NOMO-1 (cell line): Measurements from ENCODE around the gene RBM18.
A peak's percentile ranks its signal among the peaks of the same experiment; 100 is the strongest.

Experiments used
- DNase-seq, 2 experiments: peaks; one replicate each; lab custom pipeline; 2025; ENCODE audit not compliant: unreplicated experiment in 2 of 2; lab: John Stamatoyannopoulos, UW

The RBM18 gene

DNA sequence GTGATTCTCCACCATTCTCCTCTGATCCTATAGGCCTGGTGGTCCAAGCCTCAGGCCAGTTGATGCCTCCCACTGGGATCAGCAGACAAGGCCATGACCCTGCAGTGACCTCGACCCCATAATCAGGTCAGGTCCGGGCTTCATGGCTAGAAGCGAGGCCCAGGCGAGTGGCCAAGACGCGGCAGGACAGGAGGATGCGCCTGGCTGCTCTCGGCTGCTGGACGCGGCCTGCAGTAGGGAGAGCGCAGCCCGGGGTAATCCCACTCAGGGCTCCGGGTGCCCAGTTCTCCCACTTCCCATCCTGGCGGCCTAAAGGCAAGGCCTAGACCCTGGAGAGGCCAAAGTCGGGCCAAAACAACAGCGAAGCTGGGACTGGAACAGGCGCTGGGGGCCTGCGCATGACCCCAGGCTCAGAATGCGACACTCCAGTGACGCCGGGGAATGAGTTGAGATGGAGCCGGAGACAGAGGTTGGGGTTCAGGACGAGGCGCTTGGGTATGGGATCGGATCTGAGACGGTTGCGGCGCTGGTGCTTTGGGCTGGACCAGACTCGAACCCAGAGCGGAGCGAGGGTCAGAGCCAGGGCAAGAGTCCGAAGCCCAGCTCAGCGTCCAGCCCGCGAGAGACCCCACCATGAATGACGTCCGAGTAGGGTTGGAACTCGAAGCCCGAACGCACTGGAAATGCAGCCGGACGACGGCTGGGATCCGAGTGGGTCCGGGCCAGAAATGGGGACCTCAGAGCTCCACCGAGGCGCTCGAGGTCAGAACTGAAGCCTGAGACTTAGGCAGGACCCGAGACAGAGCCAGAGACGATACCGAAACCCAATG, 39.1 kb downstream of the RBM18 start:
- DNase-seq, result no peak

DNA sequence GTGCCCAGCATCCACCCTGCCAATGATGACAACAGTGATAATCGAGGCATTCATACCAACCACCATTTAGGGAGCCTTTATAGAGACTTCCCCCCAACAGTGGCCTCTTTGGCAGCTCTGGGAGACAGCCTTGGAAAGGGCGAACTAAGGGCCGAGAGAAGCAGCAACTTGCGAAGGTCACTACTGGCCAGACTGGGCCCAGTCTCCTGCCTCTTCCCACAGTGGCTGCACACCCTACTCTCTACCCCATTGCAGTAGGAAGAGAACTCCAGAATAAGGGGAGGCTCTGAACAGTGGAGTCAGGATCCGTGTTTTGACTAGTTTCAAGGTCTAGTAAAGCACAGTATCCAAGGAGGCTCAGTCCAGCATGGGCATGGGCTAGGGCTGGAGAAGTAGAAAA, 41.2 kb downstream of the RBM18 start:
- no peak for DNase-seq

DNA sequence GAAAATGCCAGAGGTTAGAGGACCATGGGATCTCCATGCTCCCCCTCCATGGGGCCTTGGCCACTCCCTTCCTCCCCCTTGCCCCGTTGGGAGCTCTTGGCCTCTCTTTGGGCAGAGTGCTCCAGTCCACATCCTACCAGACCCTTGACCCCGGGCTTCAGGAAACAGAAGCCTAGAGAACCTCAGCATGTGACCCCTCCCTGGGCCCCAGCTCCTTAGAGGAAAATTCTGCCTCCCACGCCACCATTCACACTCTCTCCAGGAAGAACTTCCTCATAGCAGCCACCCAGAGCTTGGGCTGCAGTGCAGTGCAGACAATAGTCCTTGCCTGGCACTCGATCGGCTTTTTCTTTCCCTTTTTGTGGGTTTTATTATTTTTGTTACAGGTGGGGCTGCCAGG, 41.8 kb downstream of the RBM18 start:
- DNase-seq, result no peak

DNA sequence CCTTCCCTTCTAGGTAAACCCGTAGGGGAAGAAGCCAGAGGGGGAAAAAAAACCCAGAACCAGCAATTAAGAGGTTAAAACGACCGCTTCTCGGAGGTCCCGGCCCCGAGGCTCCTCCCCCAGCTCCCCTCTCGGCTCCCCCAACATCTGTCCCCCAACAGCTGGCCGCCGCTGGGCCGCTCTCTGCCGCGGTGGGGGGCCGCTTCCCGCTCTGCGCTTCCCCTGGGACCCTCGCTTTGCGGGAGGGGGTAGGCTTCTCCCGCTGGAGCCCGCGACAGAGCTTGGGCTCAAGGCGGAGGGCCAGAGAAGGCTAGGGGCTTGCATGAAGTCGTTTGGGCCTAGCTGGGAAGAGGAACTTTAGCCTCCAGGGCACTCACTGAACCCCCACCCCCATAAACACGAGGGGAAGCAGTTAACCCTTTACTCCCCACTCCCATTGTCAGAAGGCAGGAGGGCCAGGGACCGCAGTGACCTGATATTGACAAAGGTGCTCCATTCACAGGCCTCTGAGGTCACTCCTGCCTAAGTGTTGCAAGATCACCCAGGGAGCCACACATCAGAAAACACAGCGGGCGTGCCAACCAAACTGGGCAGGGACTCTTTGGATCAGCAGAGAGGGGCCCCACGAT, 43.3 kb downstream of the RBM18 start:
- DNase-seq, result no peak

DNA sequence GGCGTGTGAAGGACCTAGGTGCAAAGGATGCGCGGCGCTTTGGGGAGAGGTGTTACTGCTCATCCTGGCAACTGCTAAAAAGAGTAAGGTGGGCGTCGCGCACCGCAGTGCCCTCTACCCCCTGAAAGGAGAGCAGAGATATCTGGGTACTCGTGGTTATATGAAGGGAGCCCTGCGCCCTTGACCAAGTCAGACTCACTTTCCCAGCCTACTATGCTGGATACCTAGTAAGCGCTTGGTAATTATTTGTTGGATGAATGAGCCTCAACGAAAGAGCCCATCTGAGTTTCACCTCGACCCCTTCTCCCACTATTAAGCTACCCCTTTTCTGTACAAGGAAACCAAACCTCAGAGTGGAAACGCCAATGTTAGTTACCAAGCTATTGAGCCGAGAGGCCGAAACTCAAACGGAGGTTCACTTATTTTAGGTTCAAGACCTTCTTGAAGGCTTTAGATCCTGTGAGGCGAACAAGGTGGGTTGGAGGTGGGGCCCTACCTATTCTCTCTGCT, 43.9 kb downstream of the RBM18 start:
- DNase-seq, result no peak

DNA sequence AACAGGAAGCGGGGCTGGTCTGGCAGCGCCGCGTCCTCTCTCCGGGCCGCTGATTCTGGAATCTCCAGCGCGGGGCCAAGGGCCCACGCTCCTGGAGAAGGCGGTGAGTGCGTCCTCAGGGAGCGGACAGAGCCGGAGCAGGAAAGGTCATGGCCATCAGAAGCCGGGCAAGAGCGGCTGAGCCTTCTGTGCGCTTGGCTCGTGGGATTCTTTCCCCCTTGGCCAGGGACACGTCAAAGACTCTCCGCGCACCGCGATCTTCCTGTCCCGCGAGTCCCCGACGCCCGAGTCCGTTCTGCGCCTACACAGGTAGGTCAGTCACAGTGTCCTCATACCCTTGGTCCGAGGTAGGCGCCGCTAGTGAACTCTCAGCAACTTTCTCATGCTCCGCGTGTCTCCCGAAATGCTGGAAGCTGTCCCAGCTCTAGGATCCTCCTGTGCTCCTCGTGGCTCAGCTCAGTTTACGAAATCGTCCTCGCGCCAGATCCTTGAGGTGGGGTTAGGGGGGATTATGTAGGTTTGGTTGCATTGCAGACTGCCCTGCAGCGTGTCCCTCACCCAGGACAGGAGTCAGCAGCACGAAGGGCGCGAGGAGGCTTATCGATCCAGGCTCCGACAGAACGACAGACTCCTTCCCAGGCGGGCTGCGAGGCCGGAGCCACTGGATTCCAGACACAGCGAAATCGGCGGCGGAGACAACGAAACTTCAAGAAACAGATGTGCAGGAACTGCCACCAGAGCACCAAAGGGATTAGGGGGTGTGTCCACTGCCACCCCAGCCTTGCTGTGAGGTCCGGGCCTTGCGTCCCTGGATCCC, 44.6 kb downstream of the RBM18 start:
- no peak for DNase-seq

DNA sequence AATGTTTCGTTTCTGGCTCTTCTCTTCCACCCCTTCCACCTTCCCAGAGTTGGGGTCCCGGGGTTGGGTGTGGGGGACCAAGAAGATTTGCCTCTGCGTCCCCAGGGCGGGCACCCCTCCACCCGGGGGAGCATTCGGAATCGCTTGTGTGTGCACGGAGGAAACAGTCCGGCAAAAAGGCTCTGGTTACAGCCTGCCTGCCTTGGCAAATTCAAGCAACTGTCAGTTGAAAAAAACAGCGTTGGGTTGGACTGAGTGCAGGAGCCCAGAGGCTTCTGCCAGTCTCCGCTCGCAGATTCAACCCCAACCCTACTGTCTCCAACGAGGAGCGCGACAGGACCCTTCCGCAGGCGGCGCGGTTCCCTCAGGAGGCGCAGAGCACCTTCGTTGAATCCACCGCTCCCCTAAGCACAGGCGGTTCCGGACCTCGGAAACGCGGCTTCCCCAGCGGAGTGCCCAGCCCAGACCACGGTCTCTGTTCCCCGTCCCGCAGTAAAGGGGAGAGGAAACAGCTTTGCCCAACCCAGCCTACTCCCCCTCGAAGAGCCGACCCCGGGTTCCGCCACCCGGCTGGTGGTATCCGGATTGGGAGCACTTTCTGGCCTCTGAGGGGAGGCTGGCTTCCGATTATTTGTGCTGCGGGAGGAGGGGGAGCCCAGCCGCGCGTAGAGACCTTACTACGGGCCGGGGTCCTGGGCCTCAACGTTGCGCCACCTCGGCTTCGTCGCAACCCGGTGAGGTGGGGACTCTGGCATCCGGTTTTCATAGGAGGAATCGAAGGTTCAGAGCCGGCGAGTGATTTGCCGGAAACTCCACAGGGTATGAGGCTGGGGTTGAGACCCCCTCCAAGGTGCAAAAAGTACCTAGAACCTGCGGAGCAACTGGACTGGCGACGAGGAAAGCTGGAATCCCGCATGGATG, 45.4 kb downstream of the RBM18 start:
- no peak for DNase-seq

DNA sequence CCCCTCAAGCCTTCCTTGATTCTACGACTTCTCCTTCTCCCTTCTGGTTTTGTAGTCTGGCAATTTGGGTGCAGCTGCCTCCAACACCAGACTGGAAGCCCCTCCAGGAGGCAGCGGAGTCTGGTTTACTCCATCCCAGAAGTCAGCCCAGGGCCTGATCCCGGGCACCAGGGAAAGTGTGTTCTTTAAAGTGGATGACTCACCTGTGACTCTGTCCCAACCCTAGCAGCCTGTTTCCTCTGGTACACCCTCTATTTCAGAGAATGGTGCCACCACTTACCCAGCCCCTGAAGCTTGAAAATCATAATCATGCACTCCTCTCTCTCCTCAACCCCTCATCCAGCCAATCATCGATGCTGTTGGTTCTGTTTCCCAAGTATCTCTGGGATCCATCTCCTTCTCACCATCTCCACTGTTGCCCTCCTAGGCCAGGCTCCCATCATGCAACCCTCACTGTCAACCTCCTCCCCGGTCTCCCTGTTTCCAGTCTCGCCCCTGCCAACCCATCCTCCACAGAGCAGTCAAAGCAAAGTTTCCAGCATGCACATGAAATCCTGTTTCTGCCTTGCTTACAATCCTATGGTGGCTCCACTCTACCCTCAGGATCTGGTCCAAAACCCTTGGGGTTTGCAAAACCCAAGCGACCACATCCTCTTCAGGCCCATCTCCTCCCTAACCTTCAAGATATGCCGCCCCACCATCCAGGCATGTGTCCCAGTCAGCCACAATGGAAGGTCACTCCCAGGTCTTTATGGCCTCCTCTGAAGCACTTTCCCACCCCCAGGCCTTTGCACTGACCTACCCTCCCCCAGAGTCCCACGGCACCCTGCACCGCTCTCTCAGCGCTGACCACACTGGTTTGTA, 46.3 kb downstream of the RBM18 start:
- no peak for DNase-seq

DNA sequence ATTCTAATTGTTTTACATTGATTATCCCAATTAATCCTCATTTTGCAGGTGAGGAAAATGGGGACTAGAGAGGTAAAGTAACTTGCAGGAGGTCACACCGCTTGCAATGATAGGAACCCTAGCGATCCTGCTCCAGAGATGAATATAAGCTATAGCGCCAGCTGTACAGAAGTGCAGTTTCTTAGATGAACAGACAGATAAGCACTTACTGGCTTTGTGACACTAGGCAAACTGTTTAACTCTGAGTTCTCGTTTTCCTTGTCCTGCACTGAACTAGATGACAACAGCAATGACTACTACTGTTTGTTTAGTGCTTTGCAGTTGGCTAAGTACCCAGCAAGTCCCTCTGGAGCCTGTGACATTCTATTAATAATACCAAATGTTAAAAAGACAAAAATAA, 47.0 kb downstream of the RBM18 start:
- DNase-seq, result no peak

DNA sequence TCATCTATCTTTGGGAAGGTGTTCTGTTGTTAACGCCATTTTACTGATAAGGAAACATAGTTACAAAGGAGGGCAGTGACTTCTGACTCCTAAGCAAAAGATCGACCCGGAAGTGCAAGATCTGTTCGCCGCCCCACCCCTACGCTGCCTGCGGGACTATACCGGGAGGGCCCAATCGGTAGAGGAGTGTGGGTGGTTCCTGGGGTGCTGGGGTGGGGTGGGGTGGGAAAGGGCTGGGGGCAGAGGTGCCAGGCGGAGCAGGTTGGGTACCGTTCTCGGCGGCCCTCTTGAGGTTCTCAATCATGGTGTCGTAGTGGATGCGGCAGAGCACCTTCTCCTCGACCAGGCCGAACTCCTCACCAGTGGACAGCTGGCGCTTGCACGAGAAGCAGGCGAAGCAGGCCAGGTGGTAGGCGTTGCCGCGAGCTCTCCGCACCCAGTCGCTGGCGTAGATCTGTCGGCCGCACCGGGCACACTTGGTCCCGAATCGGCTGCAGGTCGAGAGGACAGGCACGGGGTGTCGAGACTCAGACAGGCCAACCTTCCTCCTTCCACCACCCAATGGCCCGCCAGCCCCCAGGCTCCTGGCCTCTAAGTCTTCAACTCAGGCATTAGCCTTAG, 47.7 kb downstream of the RBM18 start:
- DNase-seq, result no peak

DNA sequence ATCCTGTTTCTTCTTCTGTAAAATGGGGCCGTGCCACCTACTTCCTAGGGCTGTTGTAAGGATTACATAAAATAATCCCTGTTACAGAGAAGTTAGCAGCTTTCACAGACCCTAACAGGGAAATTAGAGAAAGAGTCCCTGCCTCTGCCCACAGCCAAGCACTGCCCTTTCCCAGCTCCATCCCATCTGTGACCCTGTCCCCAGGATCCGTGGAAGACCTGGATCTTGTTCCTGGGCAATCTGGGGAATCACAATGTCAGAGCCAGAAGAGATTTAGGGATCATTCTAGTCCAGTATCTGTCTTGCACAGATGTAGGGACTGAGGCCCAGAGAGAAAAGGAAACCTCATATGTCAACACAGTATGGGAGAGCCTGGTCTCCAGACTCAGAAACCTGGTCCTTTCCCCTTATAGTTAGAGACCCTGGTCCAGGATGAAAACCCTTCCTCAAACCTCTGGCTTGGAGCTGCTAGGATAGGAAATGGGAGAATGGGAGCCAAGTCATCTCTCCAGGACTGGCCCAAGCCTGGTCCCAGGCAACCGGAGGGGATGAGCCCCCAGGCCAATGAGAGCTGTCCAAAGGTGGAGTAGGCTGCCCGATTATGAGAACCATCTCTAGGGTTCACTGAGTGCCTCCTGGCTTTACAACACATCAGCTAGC, 48.4 kb downstream of the RBM18 start:
- no peak for DNase-seq

DNA sequence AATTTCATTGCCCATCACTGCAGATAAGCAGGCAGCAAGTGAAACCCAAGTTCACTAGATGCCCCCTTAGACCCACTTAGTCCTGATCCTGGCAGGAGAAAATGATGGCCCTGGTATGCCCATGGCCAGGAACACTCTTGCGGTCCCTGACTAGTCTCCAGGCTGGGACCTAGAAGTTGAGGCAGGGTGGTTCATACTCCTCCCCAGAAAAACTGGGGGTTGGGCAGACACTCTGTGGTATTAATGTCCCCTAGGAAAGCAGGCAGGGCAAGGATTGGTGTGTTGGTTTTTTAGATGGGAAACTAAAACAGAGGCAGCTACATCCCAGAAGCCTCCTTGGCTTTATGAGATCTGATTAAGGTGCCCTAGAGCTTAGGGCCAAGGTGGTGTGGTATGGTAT, 49.0 kb downstream of the RBM18 start:
- DNase-seq, result no peak

DNA sequence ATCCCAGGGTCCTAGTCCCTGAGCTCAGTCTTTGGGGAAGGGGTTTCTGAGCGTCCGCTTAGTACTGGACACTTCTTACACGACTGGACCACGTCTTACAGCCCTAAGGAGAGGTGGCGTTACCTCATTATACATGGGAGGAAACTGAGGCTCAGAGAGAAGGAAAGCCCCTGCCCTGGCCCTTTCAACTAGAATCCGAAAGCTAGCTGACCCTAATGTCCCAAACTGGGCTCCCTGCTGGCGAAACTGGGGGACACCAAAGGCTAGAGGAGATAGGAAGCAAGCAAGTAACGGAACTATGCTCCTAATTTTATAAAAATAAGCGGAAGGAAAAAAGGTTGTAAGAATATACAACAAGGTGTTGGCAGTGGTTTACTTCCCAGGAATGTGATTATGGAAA, 50.1 kb downstream of the RBM18 start:
- no peak for DNase-seq

DNA sequence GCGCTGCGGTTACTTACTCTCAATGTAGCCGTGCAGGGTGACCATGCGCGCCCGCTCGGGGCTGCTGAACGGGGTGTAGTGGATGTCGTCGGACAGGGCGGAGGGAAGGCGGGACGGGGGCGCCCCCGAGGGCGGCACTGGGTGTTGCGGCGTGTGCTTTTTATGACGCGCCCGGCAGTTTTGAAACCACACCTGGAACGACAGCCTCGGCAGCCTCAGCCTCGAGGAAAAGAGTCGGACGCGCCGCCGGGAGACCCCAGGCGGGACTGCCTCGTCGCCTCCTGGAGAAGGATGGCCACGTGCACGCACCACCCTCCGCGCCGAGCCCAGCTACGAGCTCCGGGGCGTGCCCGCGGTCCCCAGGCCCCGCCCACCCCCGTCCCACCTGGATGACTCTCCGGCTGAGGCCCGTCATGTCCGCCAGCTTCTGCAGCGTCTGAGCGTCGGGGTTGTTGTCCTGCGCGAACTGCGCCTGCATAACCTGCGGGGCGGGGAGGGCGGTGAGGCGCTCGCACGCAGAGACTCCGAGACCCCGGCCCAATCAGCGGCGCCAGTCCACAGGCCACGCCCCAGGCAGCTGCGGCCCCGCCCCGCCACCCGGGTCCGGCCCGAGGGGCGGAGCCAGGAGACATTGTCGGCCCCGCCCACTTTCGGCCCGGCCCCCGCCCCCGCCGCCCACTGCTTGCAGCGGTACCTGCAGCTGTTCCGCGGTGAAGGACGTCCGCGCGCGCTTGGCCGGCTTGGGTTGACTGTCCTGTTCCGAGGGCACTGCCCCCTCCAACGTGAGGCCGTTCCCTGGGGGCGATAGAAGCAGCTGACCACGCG, 50.8 kb downstream of the RBM18 start:
- DNase-seq, result peak; percentile 9 to 48

DNA sequence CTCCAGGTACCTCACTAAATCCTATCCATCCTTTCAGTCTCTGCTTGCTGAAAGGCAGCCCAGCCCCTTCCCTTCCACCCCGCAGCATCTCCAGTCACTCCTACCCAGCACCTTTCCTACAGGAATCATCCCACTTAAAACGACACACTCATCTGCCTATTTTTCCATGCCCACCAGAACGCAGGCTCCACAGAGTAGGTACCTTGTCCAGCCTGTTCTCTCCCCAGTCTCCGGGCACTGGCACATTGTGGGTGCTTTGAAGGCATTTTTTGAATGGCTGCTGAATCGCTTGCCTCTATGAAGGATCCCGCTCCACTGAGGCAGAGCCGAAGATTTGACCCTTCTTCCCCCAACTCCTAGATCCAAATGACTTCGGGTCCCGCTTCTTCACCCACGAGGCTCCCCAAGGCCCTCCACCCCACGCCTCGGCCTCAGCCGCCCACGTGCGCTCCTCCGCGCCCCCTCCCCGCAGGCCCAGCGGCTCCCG, 51.5 kb downstream of the RBM18 start:
- no peak for DNase-seq

DNA sequence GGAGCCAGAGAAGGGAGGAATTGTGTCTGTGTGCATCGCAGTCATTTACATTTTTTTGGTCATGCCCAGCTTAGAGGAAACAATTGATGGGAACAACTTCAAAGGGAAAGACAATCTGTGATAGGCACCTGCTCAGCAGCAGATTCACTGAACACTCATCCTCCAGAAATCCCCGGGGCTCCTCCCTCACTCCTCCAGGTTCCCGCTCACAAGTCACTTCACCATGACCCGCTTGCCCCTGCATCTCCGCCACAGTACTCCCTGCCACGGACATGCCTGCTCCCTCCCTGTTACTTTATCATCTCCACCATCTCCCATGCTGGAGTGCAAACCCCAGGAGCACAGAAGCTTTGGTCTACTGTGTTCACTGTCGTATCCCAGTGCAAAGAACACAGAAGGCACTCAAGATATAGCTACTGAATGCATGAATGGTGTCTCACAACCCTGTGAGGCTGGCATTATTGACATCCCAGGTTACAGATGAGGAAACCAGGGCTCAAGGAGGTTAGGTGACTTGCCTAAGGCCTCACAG, 52.1 kb downstream of the RBM18 start:
- no peak for DNase-seq

DNA sequence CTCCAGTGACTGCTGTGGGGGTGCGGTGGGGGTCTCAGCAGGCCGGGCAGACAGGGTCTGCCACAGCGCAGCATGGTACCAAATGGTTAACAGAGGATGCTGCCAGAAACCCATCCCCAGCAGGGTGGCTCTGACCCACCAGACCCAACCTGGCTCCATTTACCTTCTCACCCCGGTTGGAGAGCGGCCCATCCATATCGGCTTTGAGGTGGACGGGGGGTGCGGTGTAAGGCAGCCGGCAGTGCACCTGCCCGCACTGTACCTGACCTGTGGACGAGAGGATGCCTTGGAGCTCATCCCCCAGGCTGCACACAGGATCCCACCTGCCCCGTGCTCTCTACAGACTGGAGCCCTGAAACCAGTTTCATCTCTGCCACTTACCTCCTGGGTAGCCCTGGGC, 55.2 kb downstream of the RBM18 start:
- DNase-seq, result no peak
